HepG2 (cell line): Measurements from ENCODE around the gene NXPE3.

Experiments
- BRD4 ChIP-seq: sonication (generic); formaldehyde crosslinking; IDR thresholded peaks from 2 replicates; pipeline ENCODE4 v1.4.0; 2020; ENCODE audit warnings: missing genetic modification reagents
- CREBL2 ChIP-seq: sonication (generic); formaldehyde crosslinking; IDR thresholded peaks from 2 replicates; pipeline ENCODE4 v1.8.1; 2023; ENCODE audit warnings: missing genetic modification reagents, mild to moderate bottlenecking, borderline replicate concordance
- HOXD1 ChIP-seq: sonication (generic); formaldehyde crosslinking; IDR thresholded peaks from 2 replicates; pipeline ENCODE4 v1.5.0; 2020; ENCODE audit warnings: missing genetic modification reagents
- POLR2AphosphoS2 ChIP-seq: IDR thresholded peaks from 2 replicates; pipeline ENCODE4 v1.6.1; 2011; ENCODE audit warnings: low read depth, low read length, improper control_type of control experiment
- SALL1 ChIP-seq: sonication (generic); formaldehyde crosslinking; IDR thresholded peaks from 2 replicates; pipeline ENCODE4 v1.8.0; 2022; ENCODE audit warnings: mild to moderate bottlenecking, missing genetic modification reagents
- SMARCC2 ChIP-seq: fragments of 450-650 bp; IDR thresholded peaks from 2 replicates; pipeline ENCODE4 v1.6.1; 2017; ENCODE audit warnings: antibody characterized with exemption, mild to moderate bottlenecking
- XRCC5 ChIP-seq: fragments of 200-400 bp; formaldehyde crosslinking; optimal IDR thresholded peaks from 2 replicates; pipeline ENCODE3; 2017; ENCODE audit warnings: mild to moderate bottlenecking, low read length
- YY1 ChIP-seq: IDR thresholded peaks from 2 replicates; pipeline ENCODE4 v1.6.1; 2011; ENCODE audit warnings: low read length, low read depth, moderate library complexity, mild to moderate bottlenecking; ENCODE audit not compliant: insufficient read depth, insufficient replicate concordance
- ZBTB38 ChIP-seq: sonication (generic); formaldehyde crosslinking; IDR thresholded peaks from 2 replicates; pipeline ENCODE4 v1.5.1; 2020; ENCODE audit warnings: mild to moderate bottlenecking, missing genetic modification reagents
- ZNF749 ChIP-seq: sonication (generic); formaldehyde crosslinking; IDR thresholded peaks from 2 replicates; pipeline ENCODE4 v1.8.0; 2022; ENCODE audit warnings: mild to moderate bottlenecking, missing genetic modification reagents, moderate library complexity, borderline replicate concordance
- TF ChIP-seq, protein P1 (sequence below): sonication (generic); formaldehyde crosslinking; IDR thresholded peaks from 2 replicates; pipeline ENCODE4 v1.5.0; 2020; ENCODE audit warnings: mild to moderate bottlenecking, missing genetic modification reagents, moderate library complexity
- TF ChIP-seq, protein P2 (sequence below), 2 experiments: sonication (generic) in 1 of 2; formaldehyde crosslinking in 1 of 2; IDR thresholded peaks; 2 replicates each; pipeline versions ENCODE4 v1.4.0 to v1.6.1; 2018 to 2020; ENCODE audit warnings: missing genetic modification reagents in 2 of 2, borderline replicate concordance in 1 of 2, low read depth in 1 of 2, mild to moderate bottlenecking in 1 of 2, missing biosample characterization in 1 of 2
- TF ChIP-seq, protein P3 (sequence below): sonication (generic); formaldehyde crosslinking; IDR thresholded peaks from 2 replicates; pipeline ENCODE4 v1.8.0; 2022; ENCODE audit warnings: missing genetic modification reagents, mild to moderate bottlenecking, moderate library complexity, borderline replicate concordance

- TF ChIP-seq HOXD1 (no peak), ZBTB38 (no peak), POLR2AphosphoS2 (no peak), SMARCC2 (no peak), YY1 (no peak), SALL1 (no peak), BRD4 (CRISPR knock-in tag) (no peak), CREBL2 (no peak), ZNF749 (CRISPR knock-in tag) (no peak), XRCC5 (no peak)
- TF ChIP-seq, protein P1, sequence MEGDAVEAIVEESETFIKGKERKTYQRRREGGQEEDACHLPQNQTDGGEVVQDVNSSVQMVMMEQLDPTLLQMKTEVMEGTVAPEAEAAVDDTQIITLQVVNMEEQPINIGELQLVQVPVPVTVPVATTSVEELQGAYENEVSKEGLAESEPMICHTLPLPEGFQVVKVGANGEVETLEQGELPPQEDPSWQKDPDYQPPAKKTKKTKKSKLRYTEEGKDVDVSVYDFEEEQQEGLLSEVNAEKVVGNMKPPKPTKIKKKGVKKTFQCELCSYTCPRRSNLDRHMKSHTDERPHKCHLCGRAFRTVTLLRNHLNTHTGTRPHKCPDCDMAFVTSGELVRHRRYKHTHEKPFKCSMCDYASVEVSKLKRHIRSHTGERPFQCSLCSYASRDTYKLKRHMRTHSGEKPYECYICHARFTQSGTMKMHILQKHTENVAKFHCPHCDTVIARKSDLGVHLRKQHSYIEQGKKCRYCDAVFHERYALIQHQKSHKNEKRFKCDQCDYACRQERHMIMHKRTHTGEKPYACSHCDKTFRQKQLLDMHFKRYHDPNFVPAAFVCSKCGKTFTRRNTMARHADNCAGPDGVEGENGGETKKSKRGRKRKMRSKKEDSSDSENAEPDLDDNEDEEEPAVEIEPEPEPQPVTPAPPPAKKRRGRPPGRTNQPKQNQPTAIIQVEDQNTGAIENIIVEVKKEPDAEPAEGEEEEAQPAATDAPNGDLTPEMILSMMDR (CRISPR knock-in tag), result no peak
- TF ChIP-seq, protein P2, sequence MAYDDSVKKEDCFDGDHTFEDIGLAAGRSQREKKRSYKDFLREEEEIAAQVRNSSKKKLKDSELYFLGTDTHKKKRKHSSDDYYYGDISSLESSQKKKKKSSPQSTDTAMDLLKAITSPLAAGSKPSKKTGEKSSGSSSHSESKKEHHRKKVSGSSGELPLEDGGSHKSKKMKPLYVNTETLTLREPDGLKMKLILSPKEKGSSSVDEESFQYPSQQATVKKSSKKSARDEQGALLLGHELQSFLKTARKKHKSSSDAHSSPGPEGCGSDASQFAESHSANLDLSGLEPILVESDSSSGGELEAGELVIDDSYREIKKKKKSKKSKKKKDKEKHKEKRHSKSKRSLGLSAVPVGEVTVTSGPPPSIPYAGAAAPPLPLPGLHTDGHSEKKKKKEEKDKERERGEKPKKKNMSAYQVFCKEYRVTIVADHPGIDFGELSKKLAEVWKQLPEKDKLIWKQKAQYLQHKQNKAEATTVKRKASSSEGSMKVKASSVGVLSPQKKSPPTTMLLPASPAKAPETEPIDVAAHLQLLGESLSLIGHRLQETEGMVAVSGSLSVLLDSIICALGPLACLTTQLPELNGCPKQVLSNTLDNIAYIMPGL (CRISPR knock-in tag; IDR thresholded peaks at IDR 0.05; ENCODE audit: borderline replicate concordance in 1 of 2, low read depth in 1 of 2), result no peak
- TF ChIP-seq, protein P3, sequence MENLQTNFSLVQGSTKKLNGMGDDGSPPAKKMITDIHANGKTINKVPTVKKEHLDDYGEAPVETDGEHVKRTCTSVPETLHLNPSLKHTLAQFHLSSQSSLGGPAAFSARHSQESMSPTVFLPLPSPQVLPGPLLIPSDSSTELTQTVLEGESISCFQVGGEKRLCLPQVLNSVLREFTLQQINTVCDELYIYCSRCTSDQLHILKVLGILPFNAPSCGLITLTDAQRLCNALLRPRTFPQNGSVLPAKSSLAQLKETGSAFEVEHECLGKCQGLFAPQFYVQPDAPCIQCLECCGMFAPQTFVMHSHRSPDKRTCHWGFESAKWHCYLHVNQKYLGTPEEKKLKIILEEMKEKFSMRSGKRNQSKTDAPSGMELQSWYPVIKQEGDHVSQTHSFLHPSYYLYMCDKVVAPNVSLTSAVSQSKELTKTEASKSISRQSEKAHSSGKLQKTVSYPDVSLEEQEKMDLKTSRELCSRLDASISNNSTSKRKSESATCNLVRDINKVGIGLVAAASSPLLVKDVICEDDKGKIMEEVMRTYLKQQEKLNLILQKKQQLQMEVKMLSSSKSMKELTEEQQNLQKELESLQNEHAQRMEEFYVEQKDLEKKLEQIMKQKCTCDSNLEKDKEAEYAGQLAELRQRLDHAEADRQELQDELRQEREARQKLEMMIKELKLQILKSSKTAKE, result no peak
These were observed 42.5 kb downstream of the NXPE3 start for GRCh38 chr3:101821503-101821902.
